Measurements from ENCODE around the gene TEF.

- TF ChIP-seq CTCF (IDR thresholded peaks at IDR 0.05) (no peak), POLR2A (IDR thresholded peaks at IDR 0.05) (no peak)
Measured at GRCh38 chr22:41361716-41362310, 19.9 kb upstream of the TEF start.

Measured in thyroid gland (tissue), 4 donors.